HG03460 (cell line): ENCODE results near the gene TGFBR2.

Source experiments
- ATAC-seq: cut with Tn5 transposase; IDR thresholded peaks from one replicate; pipeline ENCODE4 v1.9.1; 2021; ENCODE audit not compliant: unreplicated experiment

The TGFBR2 gene

DNA sequence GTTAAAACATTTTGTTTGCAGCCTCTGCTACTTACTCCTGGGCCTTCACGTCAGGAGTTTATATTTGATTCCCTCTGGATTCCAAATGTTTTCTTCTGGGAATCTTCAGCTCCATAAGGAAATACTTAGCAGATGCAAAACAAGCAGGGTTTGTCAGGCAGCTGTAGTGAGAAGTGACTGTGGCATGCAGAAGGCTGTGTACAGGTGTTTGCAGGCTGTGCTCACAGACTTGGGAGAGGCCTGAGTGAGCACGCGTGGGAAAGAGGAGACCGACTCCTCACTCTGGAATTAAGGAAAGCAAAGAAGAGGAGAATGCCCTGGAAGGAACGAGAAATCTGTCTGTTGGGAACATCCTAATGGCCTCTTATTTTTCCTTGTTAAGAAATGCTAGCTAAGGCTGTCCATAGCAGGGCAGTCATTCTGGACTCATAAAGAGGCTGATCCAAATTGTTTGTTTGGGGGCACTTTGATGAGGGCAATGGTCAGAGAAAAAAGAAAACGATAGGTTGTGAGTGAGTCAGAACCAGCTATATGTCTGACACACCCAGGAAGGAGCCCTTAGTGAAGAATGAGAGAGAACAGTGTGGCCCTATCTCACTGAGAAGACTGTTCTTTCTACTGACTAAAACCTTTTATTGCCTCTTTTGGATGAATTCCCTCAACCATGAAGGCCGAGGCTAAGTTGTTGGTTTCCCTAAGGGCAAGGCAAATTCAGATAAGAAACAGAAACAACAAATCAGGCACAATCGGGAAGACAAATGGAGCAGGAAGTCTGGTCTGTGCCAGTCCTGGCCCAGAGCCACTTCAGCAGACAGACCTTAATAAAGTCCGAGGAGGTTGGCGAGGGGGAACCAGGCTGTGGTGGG, 82.6 kb downstream of the TGFBR2 start:
- no peak for ATAC-seq

- ATAC-seq = no peak
Observed at GRCh38 chr3:30690199-30690598, 83.8 kb downstream of the TGFBR2 start.

GRCh38 chr3:30691249-30691880, 85.0 kb downstream of the TGFBR2 start:
- no peak for ATAC-seq

DNA sequence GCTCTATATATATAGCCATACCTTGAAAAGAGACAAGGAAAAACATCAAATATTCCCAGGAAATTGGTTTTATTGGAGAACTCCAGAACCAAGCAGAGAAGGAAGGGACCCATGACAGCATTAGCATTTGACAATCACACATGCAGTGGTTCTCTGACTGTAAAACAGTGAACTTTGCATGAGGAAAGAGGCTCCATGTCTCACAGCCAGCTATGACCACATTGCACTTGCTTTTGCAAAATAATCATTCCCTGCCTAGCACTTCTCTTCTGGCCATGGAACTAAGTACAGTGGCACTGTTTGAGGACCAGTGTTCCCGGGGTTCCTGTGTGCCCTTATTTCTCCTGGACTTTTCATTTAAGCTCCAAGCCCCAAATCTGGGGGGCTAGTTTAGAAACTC, 85.5 kb downstream of the TGFBR2 start:
- ATAC-seq = no peak

DNA sequence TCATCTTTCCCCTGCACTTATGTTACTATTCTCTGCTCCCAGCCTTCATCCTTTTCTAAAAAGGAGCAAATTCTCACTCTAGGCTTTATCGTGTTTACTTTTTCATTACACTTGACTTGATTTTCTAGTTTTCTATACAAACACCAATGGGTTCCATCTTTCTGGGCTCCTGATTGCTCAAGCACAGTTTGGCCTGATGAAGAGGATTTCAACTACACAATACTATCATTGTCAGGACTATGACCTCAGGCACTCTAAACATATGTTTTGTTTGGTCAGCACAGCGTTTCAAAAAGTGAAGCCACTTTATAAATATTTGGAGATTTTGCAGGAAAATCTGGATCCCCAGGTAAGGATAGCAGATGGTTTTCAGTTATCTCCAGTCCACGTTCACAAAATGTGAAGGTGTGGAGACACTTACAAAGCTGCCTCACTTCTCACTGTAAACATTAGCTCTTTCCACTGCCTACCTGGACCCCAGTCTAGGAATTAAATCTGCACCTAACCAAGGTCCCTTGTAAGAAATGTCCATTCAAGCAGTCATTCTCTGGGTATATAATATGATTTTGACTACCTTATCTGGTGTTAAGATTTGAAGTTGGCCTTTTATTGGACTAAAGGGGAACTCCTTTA, 86.2 kb downstream of the TGFBR2 start:
- ATAC-seq = no peak

- peak; percentile 87 for ATAC-seq
Observed at GRCh38 chr3:30693470-30694120, 87.2 kb downstream of the TGFBR2 start.

GRCh38 chr3:30694148-30694547, 87.7 kb downstream of the TGFBR2 start:
- ATAC-seq = no peak

DNA sequence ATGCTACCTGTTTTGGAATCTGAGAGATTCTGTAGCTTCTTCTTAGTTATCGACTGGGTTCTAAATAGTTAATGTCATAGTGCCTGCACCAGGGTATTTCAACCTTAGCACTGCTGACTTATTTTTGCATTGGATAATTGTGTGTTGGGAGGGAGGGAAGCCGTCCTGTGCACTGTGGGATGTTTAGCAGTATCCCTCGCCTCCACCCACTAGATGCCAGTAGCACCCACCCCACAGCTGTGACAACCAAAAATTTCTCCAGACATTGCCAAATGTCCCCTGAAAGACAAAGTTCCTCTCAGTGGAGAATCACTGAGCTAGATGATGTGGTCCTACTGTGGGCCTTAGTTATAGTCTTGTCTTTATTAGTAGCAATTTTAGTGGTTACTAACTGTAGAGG, 88.3 kb downstream of the TGFBR2 start:
- ATAC-seq = no peak

GRCh38 chr3:30695302-30696061, 89.1 kb downstream of the TGFBR2 start:
- no peak for ATAC-seq

- ATAC-seq = no peak
Observed at GRCh38 chr3:30696403-30696819, 90.0 kb downstream of the TGFBR2 start.

DNA sequence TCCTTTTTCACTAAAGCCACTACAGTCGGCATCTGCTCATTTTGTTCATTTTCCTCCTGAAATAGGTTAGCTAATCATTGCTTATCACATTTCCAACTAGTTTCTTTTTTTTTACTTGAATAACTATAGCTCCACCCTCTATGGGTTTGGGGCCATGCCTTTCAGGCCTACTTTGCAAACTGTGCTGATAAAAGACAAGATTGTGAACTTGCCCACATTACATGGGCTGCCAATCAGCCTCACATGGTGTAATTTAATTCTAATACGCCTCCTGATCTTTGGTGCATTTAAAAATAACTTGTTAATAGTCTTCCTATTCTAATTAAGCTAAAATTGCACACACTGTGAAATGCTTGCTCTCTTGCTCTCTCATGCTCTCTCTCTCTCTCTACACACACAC, 90.5 kb downstream of the TGFBR2 start:
- ATAC-seq = no peak

DNA sequence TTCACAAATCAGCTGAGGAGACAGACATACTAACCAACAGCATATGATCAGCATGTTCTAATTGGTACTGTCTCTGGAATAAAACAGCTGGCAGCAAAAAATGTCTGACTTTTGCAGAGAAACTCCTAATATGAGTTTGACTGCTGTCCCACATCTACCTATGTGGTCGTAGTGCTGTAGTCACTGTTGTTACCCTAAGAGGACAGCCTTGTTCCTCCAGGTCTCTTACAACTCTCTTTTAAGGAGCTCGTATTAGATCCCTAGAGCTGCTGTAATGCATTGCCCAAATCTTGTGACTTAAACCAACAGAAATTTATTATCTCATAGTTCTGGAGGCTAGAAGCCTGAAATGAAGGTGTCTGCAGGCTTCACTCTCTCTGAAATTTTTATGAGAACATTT, 92.1 kb downstream of the TGFBR2 start:
- no peak for ATAC-seq

GRCh38 chr3:30699927-30700326, 93.5 kb downstream of the TGFBR2 start:
- ATAC-seq = no peak

DNA sequence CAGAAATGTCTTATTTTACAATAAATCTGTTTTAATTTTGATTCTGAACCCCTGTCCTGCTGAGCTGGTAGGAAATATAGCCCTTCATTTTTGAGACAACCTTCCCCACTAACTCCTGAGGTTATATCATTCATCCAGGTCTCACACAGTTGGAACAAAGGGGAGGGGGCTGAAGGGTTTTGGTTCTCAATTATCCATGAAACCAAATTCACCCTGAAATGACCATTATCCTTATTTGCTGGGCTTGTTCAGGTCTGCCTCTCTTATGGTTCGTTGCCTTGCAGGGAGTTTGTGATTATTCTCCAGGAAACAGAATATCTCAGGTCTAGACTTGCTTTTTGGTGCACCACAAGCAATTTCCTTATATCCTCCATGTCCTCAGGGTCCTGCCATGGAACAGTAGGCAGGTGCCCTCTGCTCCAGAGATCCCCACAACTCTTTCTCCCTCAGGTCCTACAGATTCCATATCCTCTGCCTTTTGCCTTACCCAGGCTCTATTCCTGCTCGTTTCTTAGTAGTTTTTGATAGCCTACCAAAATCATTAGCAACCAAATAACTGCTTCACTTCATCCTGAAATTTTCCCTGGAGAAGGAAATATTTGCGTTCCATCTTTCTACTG, 94.4 kb downstream of the TGFBR2 start:
- no peak for ATAC-seq

DNA sequence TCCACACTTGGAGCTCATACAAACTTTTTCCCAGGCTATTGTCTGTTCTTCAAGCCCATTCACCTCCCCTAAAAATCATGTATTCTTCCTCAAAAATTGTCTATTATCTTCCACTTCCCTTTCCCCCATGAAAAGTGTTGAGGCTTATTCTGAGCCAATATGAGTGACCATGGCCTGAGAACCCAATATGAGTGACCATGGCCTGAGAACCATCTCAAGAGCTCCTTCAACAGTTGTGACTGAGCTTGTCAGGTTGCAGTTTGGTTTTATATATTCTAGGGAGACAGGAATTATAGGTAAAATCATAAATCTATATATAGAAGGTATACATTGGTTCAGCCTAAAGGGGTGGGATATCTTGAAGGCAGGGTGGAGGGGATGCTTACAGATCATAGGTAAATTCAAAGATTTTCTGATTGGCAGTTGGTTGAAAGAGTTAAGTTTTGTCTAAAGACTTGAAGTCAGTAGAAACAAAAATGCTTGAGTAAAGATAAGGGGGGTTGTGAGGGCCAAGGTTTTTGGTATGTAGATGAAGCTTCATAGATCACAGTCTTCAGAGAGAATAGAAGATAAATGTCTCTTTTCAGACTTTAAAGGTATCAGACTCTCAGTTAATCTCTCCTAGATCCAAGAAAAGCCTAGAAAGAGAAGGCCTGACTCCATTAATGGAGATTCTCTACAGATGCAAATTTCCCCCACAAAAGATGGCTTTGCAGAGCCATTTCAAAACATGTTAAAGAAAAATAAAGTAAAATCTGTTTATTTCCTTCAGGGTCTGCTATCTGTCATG, 95.8 kb downstream of the TGFBR2 start:
- ATAC-seq = no peak

GRCh38 chr3:30702828-30703397, 96.5 kb downstream of the TGFBR2 start:
- no peak for ATAC-seq

DNA sequence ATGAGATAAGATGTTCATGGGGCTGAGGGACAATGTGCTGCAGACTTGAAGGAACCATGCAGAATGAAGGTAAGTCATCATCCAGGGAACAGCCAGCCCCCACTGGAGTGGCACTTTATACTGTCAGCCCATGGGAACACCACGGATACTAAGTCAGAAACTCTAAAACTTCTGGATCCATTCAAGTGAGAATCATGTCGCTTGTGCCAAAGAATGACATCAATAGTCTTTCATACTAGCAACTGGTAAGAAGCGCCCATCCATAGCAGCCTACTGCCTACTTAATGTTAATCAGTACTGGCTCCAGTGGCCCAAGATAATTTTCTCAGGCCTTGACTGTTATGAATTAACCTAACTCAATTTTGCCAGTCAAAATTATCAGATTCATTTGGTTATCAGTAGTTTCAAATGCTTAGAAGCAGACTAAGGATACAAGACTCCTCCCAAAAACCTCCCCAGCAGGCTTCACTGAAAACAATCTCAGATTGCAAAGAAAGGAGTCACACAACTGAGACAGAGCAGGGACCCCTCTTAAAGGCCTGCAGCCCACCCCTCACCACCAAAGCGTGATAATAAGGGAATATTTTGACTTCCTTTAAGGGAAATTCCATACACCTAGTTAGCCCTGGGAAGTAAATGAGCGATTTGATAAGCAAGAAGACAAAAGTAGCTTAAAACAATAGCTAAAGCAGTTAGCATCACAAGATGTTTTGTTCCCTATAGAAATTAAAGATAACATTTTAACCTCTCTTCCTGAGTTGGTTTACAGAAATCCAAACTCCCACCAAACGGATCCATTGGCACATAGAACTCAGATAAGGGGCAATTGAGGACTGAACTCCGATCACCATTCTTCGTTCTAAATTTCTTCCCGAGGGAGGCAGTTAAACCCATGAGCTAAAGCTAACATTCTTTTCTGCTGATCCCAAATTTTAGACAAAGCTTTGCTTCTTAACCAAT, 98.8 kb downstream of the TGFBR2 start:
- ATAC-seq = no peak

DNA sequence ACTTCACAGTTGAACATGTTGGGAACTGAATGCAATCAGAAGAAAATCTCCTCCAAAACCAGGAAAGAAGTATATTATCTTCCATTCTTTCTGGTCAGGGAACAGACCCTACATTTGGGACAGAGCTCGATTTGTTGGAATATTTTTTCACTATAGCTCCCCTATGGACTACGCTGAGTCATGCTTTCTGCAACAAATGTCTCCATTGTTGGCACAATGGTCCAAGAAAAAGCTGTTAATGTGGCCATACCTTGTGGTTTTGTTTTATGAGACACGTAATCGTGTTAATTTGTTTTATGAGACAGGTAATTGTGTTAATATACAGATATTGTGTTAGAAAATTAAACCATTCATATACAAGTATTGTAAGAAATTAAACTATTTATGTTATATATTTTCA, 101.4 kb downstream of the TGFBR2 start:
- ATAC-seq = no peak
